Stimulated activated CD4-positive, alpha-beta T cell treated with anti-CD3 and anti-CD28 coated beads, Interleukin-15, amount 100 ng/mL, for 1 hour (primary cell): Measurements from ENCODE around the gene CLEC16A.

Source experiments
- DNase-seq, 2 donors: peaks; one replicate each; pipeline ENCODE4 v3.0.0-alpha.2; 2020; ENCODE audit warnings: low read depth in 1 of 2, low spot score in 1 of 2

Gene CLEC16A

DNA sequence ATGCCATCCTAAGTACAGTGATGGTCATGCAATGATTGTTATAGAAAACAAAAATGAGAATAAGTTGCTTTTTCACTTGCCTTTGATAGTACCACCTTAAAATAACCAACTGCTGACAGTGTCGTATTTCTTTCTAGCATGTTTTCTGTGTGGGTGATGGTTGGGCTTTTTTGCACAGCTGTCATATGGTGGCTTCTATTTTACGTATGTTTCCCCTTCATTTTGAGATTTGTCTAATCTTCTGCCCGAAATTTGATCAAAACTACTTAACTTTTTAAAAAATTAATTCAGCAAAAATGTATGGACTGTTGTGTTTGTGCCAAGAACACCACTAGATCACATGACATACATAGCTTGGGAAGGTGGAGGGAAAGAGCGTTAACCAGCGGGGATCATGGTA, 90.7 kb downstream of the CLEC16A start:
- no peak for DNase-seq

DNA sequence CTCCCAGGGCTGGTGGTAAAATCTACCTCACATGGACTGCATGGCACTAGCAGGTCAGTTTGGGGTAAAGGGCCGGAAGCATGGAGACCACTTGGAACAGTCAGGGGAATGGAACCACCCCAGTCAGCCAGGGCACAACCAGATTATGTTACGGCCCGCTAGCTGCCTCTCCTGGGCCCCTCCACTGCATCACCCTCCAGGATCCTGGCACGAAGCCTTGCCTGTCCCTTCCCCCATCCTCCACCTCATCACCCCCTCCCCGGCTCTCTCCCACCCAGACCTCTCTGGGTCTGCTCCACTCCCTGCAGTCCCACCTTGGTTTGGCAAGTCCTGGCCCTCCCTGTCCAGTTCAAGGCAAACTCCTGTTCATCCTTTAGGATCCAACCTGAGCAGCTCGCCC, 91.7 kb downstream of the CLEC16A start:
- no peak for DNase-seq

DNA sequence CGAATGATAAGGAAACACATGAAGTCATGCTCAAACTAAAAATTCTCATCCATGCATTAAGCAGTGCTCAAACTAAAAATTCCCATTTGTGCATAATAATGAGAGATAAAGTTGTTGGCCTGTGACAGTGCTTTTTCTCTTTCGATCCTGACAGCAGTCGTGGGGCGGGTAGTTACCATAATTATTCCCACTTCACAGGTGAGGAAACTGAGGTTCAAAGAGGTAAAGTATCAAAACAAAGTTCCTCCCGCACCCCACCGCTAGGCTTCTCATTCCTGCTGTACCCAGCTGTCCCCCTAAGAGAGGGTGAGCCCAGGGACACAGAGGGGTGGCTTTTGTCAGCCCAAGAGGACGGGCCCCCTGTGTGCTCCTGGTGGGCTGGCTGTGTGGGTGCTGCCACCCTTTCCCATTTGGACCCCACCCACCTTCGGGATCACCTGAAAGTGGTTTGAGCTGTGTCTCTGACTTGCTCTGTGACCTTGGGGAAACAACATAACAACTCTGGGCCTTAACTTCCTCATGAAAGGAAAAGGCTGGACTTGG, 92.6 kb downstream of the CLEC16A start:
- DNase-seq: no peak

DNA sequence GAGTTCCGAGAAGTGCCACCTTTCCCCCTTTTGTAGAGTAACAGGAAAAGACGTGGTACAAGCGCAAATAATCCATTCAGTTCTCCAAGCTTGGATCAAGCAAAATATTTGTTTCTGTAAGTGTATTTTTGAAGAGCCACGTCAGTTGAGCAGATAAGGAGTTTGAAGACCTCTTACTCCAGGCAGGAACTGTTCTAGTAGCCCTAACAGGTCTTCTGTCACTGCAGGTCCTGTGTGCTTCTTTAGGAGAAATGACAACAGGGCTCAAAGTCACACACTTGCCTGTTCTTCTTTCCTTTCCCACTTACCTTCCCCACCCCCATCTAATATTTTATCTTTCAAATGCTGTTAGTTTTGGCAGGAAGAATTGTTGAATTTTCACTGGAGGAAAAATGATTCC, 93.9 kb downstream of the CLEC16A start:
- DNase-seq: no peak

DNA sequence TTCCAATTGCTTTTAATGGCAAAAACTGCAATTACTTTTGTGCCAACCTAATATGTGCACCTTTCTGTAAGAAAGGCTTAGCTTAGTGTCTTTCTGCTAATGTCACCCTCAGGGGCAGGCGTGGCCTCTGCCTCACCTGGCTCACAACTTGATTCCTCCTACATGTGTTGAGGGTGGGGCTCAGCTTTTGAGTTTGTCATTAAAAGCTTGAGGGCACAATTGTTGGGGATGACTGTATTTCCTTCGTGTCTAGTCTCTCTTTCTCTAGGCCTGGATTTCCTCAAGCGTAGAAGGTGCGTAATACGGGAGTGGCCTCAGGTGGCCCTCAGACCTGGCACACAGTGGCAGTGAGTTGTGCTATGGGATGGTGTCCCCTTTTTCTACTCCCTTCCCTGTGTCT, 94.4 kb downstream of the CLEC16A start:
- DNase-seq: no peak

DNA sequence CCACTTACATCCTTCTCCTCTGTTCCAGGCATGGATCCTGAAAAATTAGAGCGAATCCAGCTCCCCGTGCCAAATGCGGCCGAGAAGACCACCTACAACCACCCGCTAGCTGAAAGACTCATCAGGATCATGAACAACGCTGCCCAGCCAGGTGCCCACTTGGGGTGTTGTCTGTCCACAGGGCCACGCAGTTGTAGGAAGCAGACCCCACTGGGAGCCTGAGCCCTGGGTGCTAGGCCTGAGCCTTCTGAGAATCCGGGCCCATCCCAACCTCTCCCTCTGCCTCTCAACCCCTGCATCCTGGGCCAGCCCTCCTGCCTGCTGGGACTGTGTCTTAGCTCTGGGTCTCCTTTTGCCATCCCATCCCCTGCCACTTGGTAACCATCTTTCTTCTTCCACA, 95.4 kb downstream of the CLEC16A start:
- no peak for DNase-seq

DNA sequence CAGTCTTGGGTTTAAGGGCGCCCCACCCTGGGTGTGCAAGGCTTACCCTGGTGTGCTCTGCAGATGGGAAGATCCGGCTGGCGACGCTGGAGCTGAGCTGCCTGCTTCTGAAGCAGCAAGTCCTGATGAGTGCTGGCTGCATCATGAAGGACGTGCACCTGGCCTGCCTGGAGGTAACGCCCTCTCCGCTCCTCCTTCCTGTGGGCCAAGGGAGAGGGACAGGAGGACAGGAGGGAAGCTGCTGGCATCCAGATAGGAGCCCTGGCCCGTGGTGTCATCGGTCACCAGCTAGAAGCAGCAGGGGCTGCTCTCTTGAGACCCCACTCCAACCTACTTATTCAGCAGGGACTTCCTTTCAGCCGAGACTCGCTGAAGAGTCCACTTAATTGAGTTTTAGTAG, 97.8 kb downstream of the CLEC16A start:
- no peak for DNase-seq

DNA sequence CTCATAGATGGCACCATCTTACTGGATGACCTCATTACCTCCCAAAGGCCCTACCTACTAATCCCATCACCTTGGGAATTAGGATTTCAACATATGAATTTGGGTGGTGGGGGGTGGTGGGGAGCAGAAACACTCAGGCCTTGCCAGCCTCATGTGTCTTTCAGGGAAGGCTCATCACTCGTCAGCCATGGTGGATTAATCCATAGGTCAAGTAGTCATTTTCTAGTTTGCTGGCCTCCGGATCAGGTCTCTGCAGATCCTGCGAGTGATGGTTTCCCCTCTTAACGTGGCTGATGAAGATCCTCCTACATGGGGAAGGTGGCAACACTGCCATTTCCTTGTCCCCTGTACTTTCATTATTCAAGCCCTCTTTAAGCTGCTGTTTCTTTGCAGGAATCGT, 101.1 kb downstream of the CLEC16A start:
- DNase-seq: no peak

DNA sequence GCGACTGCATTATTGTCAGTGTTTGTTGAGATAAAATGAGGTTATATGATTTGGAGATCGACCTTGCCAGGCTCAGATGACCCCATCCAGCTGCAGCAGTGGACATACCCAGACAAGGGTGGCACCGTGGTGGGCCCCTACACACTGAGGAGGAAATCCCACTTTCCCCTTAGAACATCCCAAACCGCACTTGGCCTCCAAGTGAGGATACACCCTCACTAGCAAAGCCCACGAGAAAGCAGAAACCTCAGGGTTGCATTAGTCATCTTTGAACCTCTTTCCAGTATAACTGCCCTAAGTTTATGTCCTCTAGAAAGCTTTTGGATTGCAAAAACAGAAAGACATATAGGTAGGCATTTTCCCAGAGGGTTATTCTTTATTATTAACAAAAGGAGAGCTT, 101.5 kb downstream of the CLEC16A start:
- DNase-seq: no peak

- no peak for DNase-seq
These were observed 102.1 kb downstream of the CLEC16A start for GRCh38 chr16:11046382-11046931.

DNA sequence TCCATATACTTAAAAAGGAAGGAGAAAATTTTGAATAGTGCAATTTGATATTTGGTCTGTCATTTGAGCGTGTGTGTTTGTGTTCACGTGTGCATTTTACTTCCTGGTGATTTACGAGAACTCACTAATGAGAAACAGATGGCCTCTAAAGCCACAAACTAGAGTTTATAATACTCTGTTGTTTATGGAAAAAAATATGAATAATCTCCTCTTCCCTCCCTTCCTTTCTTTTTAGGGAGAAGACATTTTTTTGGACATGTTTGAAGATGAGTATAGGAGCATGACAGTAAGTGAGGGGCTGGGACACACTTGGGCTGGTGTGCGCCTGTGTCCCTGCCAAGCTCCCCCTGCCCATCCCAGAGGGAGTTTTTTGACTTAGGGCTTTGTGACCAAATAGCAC, 102.7 kb downstream of the CLEC16A start:
- DNase-seq: no peak

DNA sequence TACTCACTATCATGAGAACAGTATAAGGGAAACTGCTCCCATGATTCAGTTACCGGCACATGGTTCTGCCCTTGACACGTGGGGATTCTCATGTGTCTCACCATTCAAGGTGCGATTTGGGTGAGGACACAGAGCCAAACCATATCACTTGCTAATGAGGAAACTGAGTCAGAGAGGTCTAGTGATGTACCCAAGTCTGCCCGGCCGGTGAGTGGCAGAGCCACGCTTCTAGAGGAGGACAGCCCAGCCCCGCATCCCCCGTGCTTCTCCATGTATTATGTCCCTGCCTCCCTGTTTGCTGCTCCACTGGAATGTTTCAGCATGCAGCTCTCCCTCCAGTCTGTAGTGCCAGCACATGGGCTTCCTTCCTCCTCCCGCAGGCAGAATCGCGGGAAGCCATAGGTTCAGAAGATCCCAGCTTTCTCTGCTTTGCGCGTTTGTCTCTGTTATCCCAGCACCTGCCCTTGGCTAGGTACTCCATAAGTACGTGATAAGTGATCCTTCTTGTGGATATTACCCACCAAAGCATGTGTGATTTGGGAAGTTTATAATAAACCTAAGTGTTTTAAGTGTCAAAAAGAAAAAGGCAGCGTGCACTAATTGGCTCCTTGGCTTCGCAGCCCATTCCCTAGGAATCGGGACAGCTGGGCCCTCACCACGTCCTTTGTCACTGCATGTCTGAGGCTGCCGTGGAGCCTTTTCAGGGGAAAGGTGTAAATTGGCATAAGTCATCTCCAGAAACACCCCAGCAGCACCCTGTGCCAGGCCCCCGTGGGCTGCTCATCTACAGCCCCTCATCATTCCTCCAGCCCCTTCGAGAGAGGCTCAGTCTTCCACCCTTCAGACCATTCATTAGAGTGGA, 103.8 kb downstream of the CLEC16A start:
- no peak for DNase-seq

GRCh38 chr16:11049396-11050059, 105.2 kb downstream of the CLEC16A start:
- DNase-seq: no peak

GRCh38 chr16:11050536-11050935, 106.2 kb downstream of the CLEC16A start:
- no peak for DNase-seq

DNA sequence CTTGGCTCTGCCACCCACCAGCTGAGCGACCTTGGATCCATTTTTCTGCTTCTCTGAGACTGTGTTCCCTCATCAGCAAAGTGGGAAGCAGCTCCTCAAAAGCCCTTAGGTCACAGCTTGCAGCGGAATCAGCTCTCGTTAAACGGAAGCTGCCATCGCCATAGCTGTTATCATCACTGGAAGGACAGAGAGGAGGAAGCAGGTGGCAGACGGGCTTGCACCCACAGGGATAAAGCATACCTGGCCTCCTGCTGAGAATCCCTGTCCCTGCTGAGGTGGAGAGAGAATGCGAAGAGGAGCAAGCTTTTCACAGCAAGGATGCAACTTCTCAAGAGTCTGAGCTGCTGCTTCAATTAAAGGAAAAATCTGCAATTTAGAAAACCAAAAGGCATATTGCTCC, 106.6 kb downstream of the CLEC16A start:
- DNase-seq: no peak

- DNase-seq: no peak
These were observed 107.1 kb downstream of the CLEC16A start for GRCh38 chr16:11051430-11051829.

DNA sequence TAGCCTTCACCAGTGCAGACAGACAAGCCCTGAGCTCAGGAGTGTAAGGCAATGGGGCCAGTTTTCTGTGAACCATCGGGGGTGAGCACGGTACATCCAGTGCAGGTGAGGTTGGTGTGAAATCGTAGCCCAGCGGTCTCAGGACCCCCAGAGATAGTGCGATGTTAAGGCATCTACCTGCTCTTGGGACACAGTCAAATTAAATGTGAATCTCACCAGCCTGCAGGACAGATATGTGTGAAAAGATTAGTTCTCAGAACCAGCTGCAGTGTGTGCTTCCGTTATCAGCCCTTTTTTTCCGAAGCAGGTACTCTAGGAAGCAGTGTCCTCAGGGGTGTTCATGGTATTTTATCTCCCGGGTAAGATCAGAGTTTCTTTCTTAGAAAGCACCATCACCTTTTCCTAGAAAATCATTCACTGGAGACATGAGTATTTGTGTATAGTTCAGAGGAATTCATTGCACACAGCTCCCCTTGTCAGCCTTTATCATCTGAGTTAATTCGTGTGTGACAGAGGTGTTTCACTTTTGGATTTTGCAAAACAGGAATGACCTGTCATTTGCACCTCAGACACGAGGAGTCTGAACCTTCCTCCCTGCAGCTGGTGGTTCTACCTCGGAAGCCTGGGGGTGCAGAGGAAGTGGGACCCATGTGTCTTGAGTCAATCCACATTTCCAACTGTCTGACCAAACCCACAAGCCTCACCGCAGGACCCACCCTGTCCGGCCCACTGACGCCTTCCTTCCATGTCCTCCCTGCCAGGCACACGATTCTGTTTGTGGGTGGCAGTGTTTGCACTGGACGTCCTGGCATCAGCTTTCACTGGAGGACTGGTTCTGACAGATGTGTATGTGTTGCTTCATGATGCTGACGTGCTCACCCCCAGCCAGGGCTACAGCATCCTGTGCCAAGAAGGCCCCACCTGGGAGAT, 107.8 kb downstream of the CLEC16A start:
- peak in 1 of 2 donors; percentile 16 for DNase-seq

- DNase-seq: no peak
These were observed 109.6 kb downstream of the CLEC16A start for GRCh38 chr16:11053916-11054460.

DNA sequence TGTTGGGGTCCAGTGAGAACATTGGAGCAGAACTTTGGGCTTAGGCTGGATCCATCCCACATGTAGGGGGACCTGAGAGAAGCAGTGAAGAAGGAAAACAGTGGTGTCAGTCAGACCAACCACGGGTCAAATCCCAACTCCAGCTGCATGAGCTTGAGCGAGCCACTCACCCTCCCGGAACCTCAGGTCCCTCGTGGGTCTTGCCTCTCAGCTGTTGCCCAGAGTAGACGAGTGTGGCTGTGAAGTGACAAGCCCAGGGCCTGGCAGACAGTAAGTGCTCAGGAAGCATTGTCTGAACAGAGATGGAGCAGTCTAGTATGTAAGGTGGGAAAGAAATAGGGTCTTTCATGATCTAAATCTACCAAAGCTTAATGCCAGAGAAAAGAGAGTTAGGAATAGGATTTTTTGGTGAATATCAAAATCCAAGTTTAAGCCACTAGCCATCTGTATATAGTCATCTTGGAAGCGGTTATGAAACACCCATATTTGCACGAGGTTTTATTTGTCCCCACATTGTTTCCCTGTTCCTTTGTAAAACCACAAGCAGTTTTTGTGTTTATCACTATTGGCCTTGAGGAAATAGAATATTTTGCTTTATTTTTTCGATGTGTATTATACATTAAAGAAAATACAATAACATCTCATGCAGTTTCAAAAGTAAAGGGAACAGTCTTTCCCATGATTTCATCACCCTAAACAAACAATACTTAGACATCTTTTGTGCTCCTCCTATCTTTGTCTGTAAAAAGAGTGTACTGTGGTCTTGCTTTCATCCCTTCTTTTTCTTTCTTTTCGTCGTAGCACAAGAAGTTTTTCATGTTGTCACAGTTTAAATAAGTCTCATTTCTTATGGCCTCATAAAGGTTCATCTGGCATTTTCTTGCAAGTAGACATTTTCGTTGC, 112.0 kb downstream of the CLEC16A start:
- DNase-seq: no peak
